Osteoblast (primary cell): ENCODE results near the gene CCL1. TPM values are rescaled to one million over a fixed set of nuclear protein-coding genes. Genes with fewer than 3 reads are reported as not detected.

Source experiments
- DNase-seq: peaks from one replicate; pipeline ENCODE4 v3.0.0; 2011; ENCODE audit warnings: low spot score, mixed read lengths; ENCODE audit not compliant: insufficient read length; ENCODE audit errors: missing footprints
- H2AFZ ChIP-seq: 2 replicates; pipeline ENCODE4 v1.6.0; 2011; ENCODE audit warnings: mild to moderate bottlenecking, low read length
- H3K27ac ChIP-seq: 2 replicates; pipeline ENCODE4 v1.5.1; 2011; ENCODE audit warnings: mild to moderate bottlenecking, low read depth, low read length, moderate library complexity
- H3K27me3 ChIP-seq: 2 replicates; pipeline ENCODE4 v1.6.0; 2012; ENCODE audit warnings: mild to moderate bottlenecking, control low read depth, inconsistent platforms, low read length, moderate library complexity; ENCODE audit not compliant: insufficient read depth
- H3K36me3 ChIP-seq: 2 replicates; pipeline ENCODE4 v1.5.1; 2011; ENCODE audit warnings: mild to moderate bottlenecking, low read length, control low read depth, moderate library complexity; ENCODE audit not compliant: insufficient read depth
- H3K4me1 ChIP-seq: 2 replicates; pipeline ENCODE4 v1.5.1; 2011; ENCODE audit warnings: mild to moderate bottlenecking, low read length, control low read depth, moderate library complexity; ENCODE audit not compliant: insufficient read depth
- H3K4me2 ChIP-seq: 2 replicates; pipeline ENCODE4 v1.6.0; 2011; ENCODE audit warnings: mild to moderate bottlenecking, low read length; ENCODE audit not compliant: insufficient read depth
- H3K4me3 ChIP-seq: fragments of 200-600 bp; sonication (generic); 3 replicates; pipeline ENCODE4 v1.5.1; 2012; ENCODE audit warnings: mild to moderate bottlenecking, low read length, inconsistent platforms; ENCODE audit not compliant: insufficient read depth
- H3K79me2 ChIP-seq: 2 replicates; pipeline ENCODE4 v1.6.0; 2012; ENCODE audit warnings: mild to moderate bottlenecking, low read length, control low read depth, inconsistent platforms; ENCODE audit not compliant: insufficient read depth
- H3K9me3 ChIP-seq: 2 replicates; pipeline ENCODE4 v1.5.1; 2011; ENCODE audit warnings: low read depth, low read length, control low read depth
- H4K20me1 ChIP-seq: 2 replicates; pipeline ENCODE4 v1.6.0; 2012; ENCODE audit warnings: mild to moderate bottlenecking, low read length, control low read depth; ENCODE audit not compliant: insufficient read depth
- total RNA-seq: library from RNA; depleted of rRNA; stranded (reverse); fragments of >200 nt; gene quantifications from 2 replicates; pipeline ENCODE4 v1.2.3, GENCODE V29; 2012
- TF ChIP-seq, protein P1 (sequence below): IDR thresholded peaks from 2 replicates; pipeline ENCODE4 v1.5.1; 2011; ENCODE audit warnings: mild to moderate bottlenecking, low read depth, low read length, moderate library complexity; ENCODE audit errors: extremely low read depth

CCL1 gene
- total RNA-seq, 1 donor, result not detected

DNA sequence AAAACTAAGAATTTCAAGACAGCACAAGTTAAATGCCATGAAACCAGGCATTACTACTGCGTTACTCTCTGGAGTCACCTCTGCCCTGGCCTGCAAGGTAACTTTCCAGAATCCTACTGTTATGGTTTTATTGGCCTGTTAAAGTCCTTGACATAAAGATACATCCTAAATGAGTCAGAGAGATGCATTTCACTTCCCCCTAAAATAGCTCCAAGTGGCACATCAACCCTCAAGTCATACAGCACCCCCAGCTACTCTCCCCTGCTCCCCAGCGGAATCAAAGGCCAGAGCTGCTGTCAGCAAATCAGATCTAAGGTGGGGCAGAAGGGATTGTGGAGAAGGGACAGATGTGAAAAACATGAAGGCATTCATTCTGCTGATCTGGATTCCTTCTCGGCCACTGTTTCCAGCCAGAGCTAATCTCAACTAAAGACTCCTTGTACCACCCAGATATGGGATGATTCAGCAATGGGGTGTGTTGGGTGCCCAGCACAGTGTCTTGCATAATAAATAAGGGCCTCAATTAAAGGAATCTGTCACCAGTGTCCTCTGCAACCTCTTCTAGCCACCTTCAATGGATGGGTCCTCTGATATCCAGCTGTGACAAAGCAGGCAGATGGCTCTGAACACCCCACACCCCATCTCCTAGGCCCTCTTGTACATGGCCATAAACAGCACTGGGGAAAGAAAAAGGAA lies 8.5 kb upstream of the CCL1 start:
- no peak for DNase-seq
- Histone ChIP-seq H3K27me3 (peaks cover 9% of the 10 kb centered on the region), H4K20me1 (no peaks in the 10 kb centered on the region), H3K36me3 (no peaks in the 10 kb centered on the region), H3K4me3 (no peak overlapping the region), H3K9me3 (no peaks in the 10 kb centered on the region), H3K4me1 (no peaks in the 10 kb centered on the region), H3K4me2 (no peak overlapping the region), H3K27ac (no peak overlapping the region), H2AFZ (no peak overlapping the region), H3K79me2 (no peaks in the 10 kb centered on the region)
- TF ChIP-seq, protein P1, sequence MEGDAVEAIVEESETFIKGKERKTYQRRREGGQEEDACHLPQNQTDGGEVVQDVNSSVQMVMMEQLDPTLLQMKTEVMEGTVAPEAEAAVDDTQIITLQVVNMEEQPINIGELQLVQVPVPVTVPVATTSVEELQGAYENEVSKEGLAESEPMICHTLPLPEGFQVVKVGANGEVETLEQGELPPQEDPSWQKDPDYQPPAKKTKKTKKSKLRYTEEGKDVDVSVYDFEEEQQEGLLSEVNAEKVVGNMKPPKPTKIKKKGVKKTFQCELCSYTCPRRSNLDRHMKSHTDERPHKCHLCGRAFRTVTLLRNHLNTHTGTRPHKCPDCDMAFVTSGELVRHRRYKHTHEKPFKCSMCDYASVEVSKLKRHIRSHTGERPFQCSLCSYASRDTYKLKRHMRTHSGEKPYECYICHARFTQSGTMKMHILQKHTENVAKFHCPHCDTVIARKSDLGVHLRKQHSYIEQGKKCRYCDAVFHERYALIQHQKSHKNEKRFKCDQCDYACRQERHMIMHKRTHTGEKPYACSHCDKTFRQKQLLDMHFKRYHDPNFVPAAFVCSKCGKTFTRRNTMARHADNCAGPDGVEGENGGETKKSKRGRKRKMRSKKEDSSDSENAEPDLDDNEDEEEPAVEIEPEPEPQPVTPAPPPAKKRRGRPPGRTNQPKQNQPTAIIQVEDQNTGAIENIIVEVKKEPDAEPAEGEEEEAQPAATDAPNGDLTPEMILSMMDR, result no peak

DNA sequence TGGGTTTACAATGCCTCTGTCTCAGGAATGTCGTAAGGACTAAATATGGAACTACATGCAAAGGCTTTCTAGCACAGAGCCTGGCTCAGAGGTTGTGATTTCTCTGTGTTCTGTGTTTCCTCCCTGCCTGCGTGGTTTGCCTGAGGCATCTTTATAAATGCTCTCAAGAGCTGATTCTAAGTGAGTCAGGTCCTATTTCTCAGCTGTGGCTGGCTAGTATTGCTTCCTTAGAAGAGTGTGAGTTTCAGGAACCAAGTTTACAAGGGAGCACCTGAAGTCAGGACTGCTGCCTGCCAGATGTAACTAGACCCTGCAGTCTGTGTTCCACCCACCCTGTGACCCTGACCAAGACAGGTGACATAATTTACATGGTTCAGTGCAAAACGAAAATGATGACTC lies 8.0 kb upstream of the CCL1 start:
- TF ChIP-seq, protein P1, result no peak
- Histone ChIP-seq H3K4me2 (no peak overlapping the region), H3K4me1 (no peaks in the 10 kb centered on the region), H2AFZ (no peak overlapping the region), H3K9me3 (no peaks in the 10 kb centered on the region), H3K36me3 (no peaks in the 10 kb centered on the region), H3K27me3 (peaks cover 9% of the 10 kb centered on the region), H3K79me2 (no peaks in the 10 kb centered on the region), H3K27ac (no peak overlapping the region), H4K20me1 (no peaks in the 10 kb centered on the region), H3K4me3 (no peak overlapping the region)
- DNase-seq, result no peak

DNA sequence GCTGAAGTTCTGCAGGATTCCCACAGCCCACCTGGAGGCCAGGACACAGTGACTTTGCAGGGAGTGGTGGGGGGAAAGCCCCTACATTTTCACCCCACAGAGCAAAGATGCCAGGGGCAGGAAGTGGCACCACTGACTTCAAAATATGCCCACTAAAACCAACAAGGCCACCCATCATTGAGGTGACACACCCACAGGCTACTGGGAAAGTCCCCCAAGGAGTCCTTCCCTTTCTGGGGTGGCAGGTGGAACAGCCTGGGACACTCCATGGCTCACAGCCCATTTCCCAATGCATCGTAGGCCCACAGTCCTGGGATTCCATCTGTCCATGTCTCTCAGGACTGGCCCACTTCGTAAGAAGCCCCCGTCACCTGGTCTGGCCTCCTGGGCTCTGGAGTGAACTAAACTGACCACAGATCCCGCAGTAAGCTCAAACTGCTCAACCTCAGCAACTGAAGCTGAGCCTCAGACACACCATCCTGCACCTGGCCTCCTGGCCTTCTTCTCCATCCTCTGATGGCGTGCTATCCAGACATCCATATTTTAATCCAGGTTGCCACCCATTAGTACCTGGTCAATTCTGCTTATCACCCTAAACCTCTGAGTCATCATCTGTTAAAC lies 7.5 kb upstream of the CCL1 start:
- no peak for DNase-seq
- H2AFZ ChIP-seq, result no peak overlapping the region
- no peak overlapping the region for H3K27ac ChIP-seq

DNA sequence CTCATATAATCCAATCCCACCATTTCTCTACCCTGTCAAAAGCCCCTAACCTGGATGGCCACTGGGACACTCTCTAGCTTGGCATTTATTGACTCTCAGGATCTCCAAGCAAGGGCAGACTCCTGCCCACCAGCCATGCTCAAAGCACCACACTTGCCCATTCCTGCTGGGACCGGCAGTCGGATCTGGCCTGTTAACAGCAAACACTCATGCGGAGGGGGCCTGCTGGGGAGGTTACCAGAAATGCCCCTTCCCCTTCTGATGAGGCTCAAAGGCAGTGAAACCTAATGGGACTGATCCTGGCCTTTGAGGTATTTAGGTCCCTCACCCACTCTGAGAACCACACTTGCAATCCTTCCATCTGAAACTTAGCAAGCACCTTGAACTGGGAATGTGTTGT lies 6.5 kb upstream of the CCL1 start:
- no peak overlapping the region for H2AFZ ChIP-seq
- no peaks in the 10 kb centered on the region for H3K79me2 ChIP-seq
- H3K27ac ChIP-seq, result no peak overlapping the region
- no peaks in the 10 kb centered on the region for H4K20me1 ChIP-seq
- no peak overlapping the region for H3K4me2 ChIP-seq
- no peaks in the 10 kb centered on the region for H3K4me1 ChIP-seq
- H3K4me3 ChIP-seq, result no peak overlapping the region
- no peak for DNase-seq
- no peaks in the 10 kb centered on the region for H3K9me3 ChIP-seq
- no peaks in the 10 kb centered on the region for H3K36me3 ChIP-seq
- peaks cover 9% of the 10 kb centered on the region for H3K27me3 ChIP-seq
- TF ChIP-seq, protein P1, result no peak

More for the DNA sequence above, 7.5 kb upstream of the CCL1 start:
- peaks cover 9% of the 10 kb centered on the region for H3K27me3 ChIP-seq
- H3K36me3 ChIP-seq, result no peaks in the 10 kb centered on the region
- H3K4me1 ChIP-seq, result no peaks in the 10 kb centered on the region
- no peak overlapping the region for H3K4me2 ChIP-seq
- no peaks in the 10 kb centered on the region for H3K9me3 ChIP-seq
- no peaks in the 10 kb centered on the region for H4K20me1 ChIP-seq
- TF ChIP-seq, protein P1, result no peak
- H3K79me2 ChIP-seq, result no peaks in the 10 kb centered on the region
- no peak overlapping the region for H3K4me3 ChIP-seq
